ENCODE data around the gene ZNF366. TPM values are rescaled to one million over a fixed set of nuclear protein-coding genes. Genes with fewer than 3 reads are reported as not detected.
A peak's percentile ranks its signal among the peaks of the same experiment; 100 is the strongest.

Gene ZNF366
- total RNA-seq, 4 donors from 2014 or later = 0.38 to 3.8 (median 2.1) TPM

GRCh38 chr5:72434781-72435437 lies 72.3 kb downstream of the ZNF366 start:
- peak overlapping the region; percentile 88 for H3K27ac ChIP-seq
- no peaks in the 10 kb centered on the region for H3K36me3 ChIP-seq
- H3K4me1 ChIP-seq = peaks cover 48% of the 10 kb centered on the region
- H3K9me3 ChIP-seq = no peaks in the 10 kb centered on the region
- WGBS = 13% methylated on average over 3 of the region's 3 CpGs
- no peaks in the 10 kb centered on the region for H3K27me3 ChIP-seq
- TF ChIP-seq EP300 (IDR thresholded peaks at IDR 0.05) = no peak
- TF ChIP-seq POLR2AphosphoS5 (IDR thresholded peaks at IDR 0.05) = peak in 2 of 3 donors; percentile 3 to 91
- no peak for TF ChIP-seq CTCF (IDR thresholded peaks at IDR 0.05)
- no peak for DNase-seq (ENCODE audit: low spot score in 2 of 2)
- H3K4me3 ChIP-seq = no peak overlapping the region

GRCh38 chr5:72434056-72434780 lies 73.0 kb downstream of the ZNF366 start:
- Histone ChIP-seq H3K36me3 (no peaks in the 10 kb centered on the region), H3K9me3 (no peaks in the 10 kb centered on the region), H3K4me3 (no peak overlapping the region), H3K4me1 (peaks cover 42% of the 10 kb centered on the region), H3K27ac (peak overlapping the region; percentile 88), H3K27me3 (no peaks in the 10 kb centered on the region)
- no peak for TF ChIP-seq CTCF (IDR thresholded peaks at IDR 0.05)
- no peak for TF ChIP-seq POLR2AphosphoS5 (IDR thresholded peaks at IDR 0.05)
- TF ChIP-seq POLR2A (IDR thresholded peaks at IDR 0.05) = no peak
- no peak for TF ChIP-seq EP300 (IDR thresholded peaks at IDR 0.05)
- 41% methylated on average over 5 of the region's 5 CpGs for WGBS
- no peak for DNase-seq (ENCODE audit: low spot score in 2 of 2)

GRCh38 chr5:72433522-72433921 lies 73.7 kb downstream of the ZNF366 start:
- no peaks in the 10 kb centered on the region for H3K36me3 ChIP-seq
- no peaks in the 10 kb centered on the region for H3K27me3 ChIP-seq
- no peaks in the 10 kb centered on the region for H3K9me3 ChIP-seq
- 58% methylated on average over 1 of the region's 1 CpG for WGBS
- DNase-seq (ENCODE audit: low spot score in 2 of 2) = no peak
- TF ChIP-seq CTCF (IDR thresholded peaks at IDR 0.05) (no peak), POLR2AphosphoS5 (IDR thresholded peaks at IDR 0.05) (peak in 1 of 3 donors; percentile 50)
- H3K4me3 ChIP-seq = no peak overlapping the region
- peaks cover 42% of the 10 kb centered on the region for H3K4me1 ChIP-seq
- peak overlapping the region; percentile 88 for H3K27ac ChIP-seq

- TF ChIP-seq POLR2AphosphoS5 (IDR thresholded peaks at IDR 0.05) = no peak
- no peak for TF ChIP-seq CTCF (IDR thresholded peaks at IDR 0.05)
These were observed 78.5 kb downstream of the ZNF366 start for GRCh38 chr5:72428669-72429068.

More at GRCh38 chr5:72428669-72429068, 78.5 kb downstream of the ZNF366 start:
- DNase-seq (ENCODE audit: low spot score in 2 of 2) = no peak
- Histone ChIP-seq H3K27ac (no peak overlapping the region), H3K4me3 (no peak overlapping the region), H3K36me3 (no peaks in the 10 kb centered on the region), H3K4me1 (peaks cover 26% of the 10 kb centered on the region), H3K9me3 (no peaks in the 10 kb centered on the region), H3K27me3 (no peaks in the 10 kb centered on the region)
- whole genome bisulfite sequencing = 52% methylated on average over 1 of the region's 1 CpG

Measured in suprapubic skin (tissue), 4 donors.